Ovary (tissue), 9 donors: ENCODE data around the gene BICRAL. TPM values are rescaled to one million over a fixed set of nuclear protein-coding genes. Genes with fewer than 3 reads are reported as not detected.
"Not testable (repeated sequence)": the region's sequence is repeated elsewhere in the genome, so short reads cannot be mapped to it uniquely, and the experiment has no call there.

ENCODE experiments used
- DNase-seq, 5 donors: peaks; one replicate each; pipeline ENCODE4 v3.0.0-alpha.2; 2019 to 2020
- H3K27ac ChIP-seq, 2 donors: fragments of 200-600 bp; one replicate each; pipeline versions ENCODE4 v1.5.1 to v1.8.0; 2019 to 2022
- H3K27me3 ChIP-seq: fragments of 200-600 bp; one replicate; pipeline ENCODE4 v1.8.0; 2022
- H3K36me3 ChIP-seq: fragments of 200-600 bp; sonication (generic); one replicate; pipeline ENCODE4 v1.5.1; 2019
- H3K4me1 ChIP-seq: one replicate; pipeline ENCODE4 v1.8.1; 2013; ENCODE audit warnings: mild to moderate bottlenecking, moderate library complexity; ENCODE audit not compliant: insufficient read depth
- H3K4me3 ChIP-seq: fragments of 200-600 bp; sonication (generic); one replicate; pipeline ENCODE4 v1.5.1; 2017
- H3K9me3 ChIP-seq, 2 donors: fragments of 200-600 bp in 1 of 2; sonication (generic) in 1 of 2; one replicate each; pipeline versions ENCODE4 v1.5.1 to v1.8.1; 2013 to 2019; ENCODE audit warnings: mild to moderate bottlenecking in 1 of 2, moderate library complexity in 1 of 2
- CTCF ChIP-seq, 3 donors: fragments of 450-650 bp in 2 of 3; fragments of 200-600 bp in 1 of 3; IDR thresholded peaks; one replicate each; pipeline versions ENCODE4 v1.5.1 to v1.8.0; 2016 to 2022; ENCODE audit warnings: antibody characterized with exemption in 3 of 3, mild to moderate bottlenecking in 1 of 3
- EP300 ChIP-seq: sonication (generic); formaldehyde crosslinking; IDR thresholded peaks from one replicate; pipeline ENCODE4 v1.6.1; 2017; ENCODE audit warnings: antibody characterized with exemption
- POLR2A ChIP-seq: fragments of 450-650 bp; IDR thresholded peaks from one replicate; pipeline ENCODE4 v1.6.1; 2017; ENCODE audit warnings: antibody characterized with exemption, mild to moderate bottlenecking, moderate library complexity
- WGBS, 3 donors: extraction: QIAGEN DNeasy Blood & Tissue Kit in 1 of 3; methylation state at CpG; one replicate each; pipeline versions ENCODE4 v1.1.5 to v1.1.7; 2013 to 2017; 5-methylcytosine and 5-hydroxymethylcytosine counted together
- intact Hi-C, 4 donors: fragments of 100-400 bp; cut with DNase I; formaldehyde crosslinking; loops; one replicate each; pipeline versions ENCODE4 v1.11.0 to v1.15.1; 2022 to 2023
- polyA plus RNA-seq, 2 donors: library from polyadenylated mRNA; stranded (reverse); fragments of 200-250 nt in 1 of 2; fragments of 350-450 nt in 1 of 2; fragmentation: Illumina TruSeq in 1 of 2; extraction: RNeasy Lipid Tissue Mini Kit (QIAGEN cat#74804) in 1 of 2; gene quantifications; one replicate each; pipeline ENCODE4 v1.2.3, GENCODE V29; 2013 to 2014
- total RNA-seq, 7 donors: library from RNA; depleted of rRNA in 2 of 7; stranded (reverse); fragments of >200 nt in 2 of 7; fragmentation: NEBNext Ultra II Directional in 3 of 7; extraction: Animal tissue kit (Norgen Biotek cat#: 25700) in 3 of 7; gene quantifications; one replicate each; pipeline versions ENCODE4 v1.1.0 to v1.2.4, GENCODE V29; 2016 to 2023
- donor health status: DM: no; HTN: no; CAD: no; lungs with moderate emphysema.
- donor health status: DM: no; HTN: no; CAD: no.
- donor health status: Bipolar disorder and iron deficiency.
- donor health status: DM: yes; HTN: yes; CAD: no.
- donor health status: DM: no; HTN: no; CAD: no.
- donor health status: DM: yes; HTN: yes; CAD: no.

Gene BICRAL
- total and polyA plus RNA-seq, 9 donors = 10.5 to 27.1 (median 24.9) TPM

- TF ChIP-seq CTCF (IDR thresholded peaks at IDR 0.05) (no peak), POLR2A (no peak), EP300 (no peak)
- H3K36me3 ChIP-seq = no peaks in the 10 kb centered on the region
- no peak overlapping the region for H3K4me3 ChIP-seq
- no peaks in the 10 kb centered on the region for H3K9me3 ChIP-seq
- no peak overlapping the region for H3K27ac ChIP-seq
- no peaks in the 10 kb centered on the region for H3K4me1 ChIP-seq
- no peak for DNase-seq
- H3K27me3 ChIP-seq = no peaks in the 10 kb centered on the region
- WGBS, 3 donors = 78 to 80% (median 79%) methylated on average over 10 of the region's 10 CpGs
- intact Hi-C loops = no loop called here
These were observed 114.4 kb downstream of the BICRAL start for GRCh38 chr6:42896178-42896719.

- intact Hi-C loops = no loop called here
- 6 to 8% (median 6%) methylated on average over 10 of the region's 10 CpGs for WGBS, 3 donors
These were observed 117.1 kb downstream of the BICRAL start for GRCh38 chr6:42898891-42899361.

GRCh38 chr6:42899871-42900270 lies 118.0 kb downstream of the BICRAL start:
- no peak overlapping the region for H3K4me3 ChIP-seq
- no peaks in the 10 kb centered on the region for H3K4me1 ChIP-seq
- no peaks in the 10 kb centered on the region for H3K36me3 ChIP-seq
- TF ChIP-seq EP300 (no peak), CTCF (IDR thresholded peaks at IDR 0.05) (no peak), POLR2A (no peak)
- intact Hi-C loops = loop anchor here (5.0 to 10.0 kb wide), 3 partner anchors 115 to 245 kb away; partner anchors contain the start of genes KLHDC3 (in 2 of the 4) and MEA1 (in 2 of the 4)
- peak in 1 of 5 donors; percentile 44 for DNase-seq
- 5 to 13% (median 6%) methylated on average over 8 of the region's 8 CpGs for WGBS, 3 donors
- no peaks in the 10 kb centered on the region for H3K27me3 ChIP-seq
- no peak overlapping the region for H3K27ac ChIP-seq
- no peaks in the 10 kb centered on the region for H3K9me3 ChIP-seq

More at GRCh38 chr6:42898891-42899361, 117.1 kb downstream of the BICRAL start:
- Histone ChIP-seq H3K27me3 (no peaks in the 10 kb centered on the region), H3K9me3 (no peaks in the 10 kb centered on the region), H3K36me3 (no peaks in the 10 kb centered on the region), H3K4me1 (no peaks in the 10 kb centered on the region), H3K27ac (no peak overlapping the region), H3K4me3 (no peak overlapping the region)
- peak; percentile 53 to 80 (median 58) for DNase-seq
- TF ChIP-seq CTCF (IDR thresholded peaks at IDR 0.05) = peak; percentile 62 to 84 (median 74)
- no peak for TF ChIP-seq POLR2A

GRCh38 chr6:42901538-42901957 lies 119.7 kb downstream of the BICRAL start:
- Histone ChIP-seq H3K9me3 (no peaks in the 10 kb centered on the region), H3K27me3 (no peaks in the 10 kb centered on the region), H3K4me1 (no peaks in the 10 kb centered on the region), H3K36me3 (no peaks in the 10 kb centered on the region), H3K4me3 (no peak overlapping the region), H3K27ac (no peak overlapping the region)
- peak; percentile 71 to 80 (median 78) for DNase-seq
- 1 to 2% (median 1%) methylated on average over 11 of the region's 11 CpGs for WGBS, 3 donors
- TF ChIP-seq CTCF (IDR thresholded peaks at IDR 0.05) (peak; percentile 87 to 91 (median 90)), EP300 (no peak)
- intact Hi-C loops = loop anchor here (5.0 to 10.0 kb wide), 3 partner anchors 113 to 243 kb away; partner anchors contain the start of genes KLHDC3 (in 2 of the 4) and MEA1 (in 2 of the 4)

- H3K36me3 ChIP-seq, H3K4me1 ChIP-seq, DNase-seq, H3K27me3 ChIP-seq, H3K4me3 ChIP-seq, H3K9me3 ChIP-seq, H3K27ac ChIP-seq: not testable (repeated sequence)
- 41 to 52% (median 49%) methylated on average over 22 of the region's 22 CpGs for WGBS, 3 donors
- intact Hi-C loops = loop anchor here (5.0 to 10.0 kb wide), 3 partner anchors 112 to 242 kb away; partner anchors contain the start of genes KLHDC3 (in 2 of the 4) and MEA1 (in 2 of the 4)
These were observed 120.8 kb downstream of the BICRAL start for GRCh38 chr6:42902429-42903263.
